B cell (primary cell): ENCODE measurements around the gene PTPRM. TPM values are rescaled to one million over a fixed set of nuclear protein-coding genes. Genes with fewer than 3 reads are reported as not detected.

Source experiments
- ATAC-seq: fragments of 200-7000 bp; cut with Tn5 transposase; one replicate; pipeline ENCODE4 v1.10.0; 2021; ENCODE audit warnings: low read depth, mild to moderate bottlenecking, moderate number of reproducible peaks, moderate library complexity
- CTCF ChIA-PET: fragments of 350-600 bp; sonication (Branson Sonifier 250); formaldehyde crosslinking; loops from one replicate; lab custom pipeline; 2021; ENCODE audit warnings: antibody characterized with exemption, inconsistent platforms; lab: Charles Lee
- POLR2A ChIA-PET: fragments of 350-600 bp; sonication (Branson Sonifier 250); formaldehyde crosslinking; loops from one replicate; lab custom pipeline; 2021; ENCODE audit warnings: antibody characterized with exemption; lab: Charles Lee
- DNase-seq: peaks from one replicate; pipeline ENCODE4 v3.0.0; 2013
- H2AFZ ChIP-seq: 2 replicates; pipeline ENCODE4 v1.6.1; 2012; ENCODE audit warnings: mild to moderate bottlenecking, low read depth, low read length; ENCODE audit not compliant: insufficient read depth, poor library complexity, severe bottlenecking
- H3K27ac ChIP-seq, 2 donors: 1 replicate in 1 of 2; 2 replicates in 1 of 2; pipeline ENCODE4 v1.5.1; 2012 to 2013; ENCODE audit warnings: low read length in 2 of 2, mild to moderate bottlenecking in 2 of 2, moderate library complexity in 1 of 2
- H3K27me3 ChIP-seq, 4 experiments: fragments of 200-600 bp in 1 of 4; sonication (generic) in 1 of 4; replicated peaks in 1 of 4; 1 replicate in 2 of 4; 2 replicates in 2 of 4; pipeline versions ENCODE4 v1.6.1 to v1.7.0; 2013 to 2016; ENCODE audit warnings: low read length in 3 of 4, mild to moderate bottlenecking in 2 of 4, mixed read lengths in 1 of 4, moderate library complexity in 1 of 4; ENCODE audit not compliant: insufficient read depth in 4 of 4, control insufficient read depth in 3 of 4; ENCODE audit errors: control extremely low read depth in 1 of 4
- H3K36me3 ChIP-seq, 2 experiments: replicated peaks in 1 of 2; 1 replicate in 1 of 2; 2 replicates in 1 of 2; pipeline versions ENCODE4 v1.6.1 to v1.7.1; 2013; ENCODE audit warnings: low read length in 1 of 2; ENCODE audit not compliant: insufficient read depth in 2 of 2, control insufficient read depth in 1 of 2; ENCODE audit errors: control extremely low read depth in 1 of 2, extremely low read depth in 1 of 2
- H3K4me1 ChIP-seq, 2 donors: fragments of 200-600 bp in 1 of 2; sonication (generic) in 1 of 2; 1 replicate in 1 of 2; 2 replicates in 1 of 2; pipeline versions ENCODE4 v1.5.1 to v1.6.1; 2013 to 2017; ENCODE audit warnings: low read length in 2 of 2; ENCODE audit not compliant: control insufficient read depth in 2 of 2, insufficient read depth in 2 of 2
- H3K4me2 ChIP-seq: replicated peaks from 2 replicates; pipeline ENCODE3; 2012; ENCODE audit warnings: mild to moderate bottlenecking, low read depth, low read length; ENCODE audit not compliant: poor library complexity, severe bottlenecking
- H3K4me3 ChIP-seq, 5 experiments: fragments of 200-600 bp in 1 of 5; sonication (generic) in 1 of 5; 1 replicate in 3 of 5; 2 replicates in 2 of 5; pipeline versions ENCODE4 v1.5.1 to v1.7.0; 2011 to 2016; ENCODE audit warnings: low read length in 4 of 5, mild to moderate bottlenecking in 4 of 5, low read depth in 2 of 5, control low read depth in 1 of 5, moderate library complexity in 1 of 5; ENCODE audit not compliant: insufficient read depth in 1 of 5; ENCODE audit errors: control extremely low read depth in 1 of 5, extremely low read depth in 1 of 5
- H3K79me2 ChIP-seq: fragments of 200-600 bp; sonication (generic); one replicate; pipeline ENCODE4 v1.6.0; 2016; ENCODE audit warnings: low read length; ENCODE audit not compliant: control insufficient read depth, insufficient read depth
- H3K9ac ChIP-seq: fragments of 200-600 bp; sonication (generic); 2 replicates; pipeline ENCODE4 v1.6.1; 2017; ENCODE audit warnings: mild to moderate bottlenecking, low read length, moderate library complexity
- H3K9me3 ChIP-seq, 3 donors: one replicate each; pipeline versions ENCODE4 v1.6.1 to v1.7.1; 2013; ENCODE audit warnings: low read length in 2 of 3; ENCODE audit not compliant: control insufficient read depth in 2 of 3, insufficient read depth in 1 of 3; ENCODE audit errors: control extremely low read depth in 1 of 3
- H4K20me1 ChIP-seq: 2 replicates; pipeline ENCODE4 v1.6.0; 2012; ENCODE audit warnings: mild to moderate bottlenecking, low read length; ENCODE audit not compliant: insufficient read depth, control insufficient read depth, poor library complexity, severe bottlenecking
- H3K27ac Mint-ChIP-seq: one replicate; pipeline ENCODE4 v1.8.0; 2021; ENCODE audit warnings: mixed read lengths
- H3K27me3 Mint-ChIP-seq: one replicate; pipeline ENCODE4 v1.8.0; 2021; ENCODE audit warnings: mixed read lengths
- H3K4me1 Mint-ChIP-seq: one replicate; pipeline ENCODE4 v1.8.0; 2021; ENCODE audit warnings: mixed read lengths
- H3K4me3 Mint-ChIP-seq: one replicate; pipeline ENCODE4 v1.8.0; 2021; ENCODE audit warnings: mixed read lengths
- H3K9me3 Mint-ChIP-seq: one replicate; pipeline ENCODE4 v1.8.0; 2022; ENCODE audit warnings: mixed read lengths; ENCODE audit not compliant: insufficient read depth
- CTCF ChIP-seq: fragments of 200-600 bp; IDR thresholded peaks from one replicate; pipeline ENCODE4 v1.8.0; 2022; ENCODE audit warnings: antibody characterized with exemption, mild to moderate bottlenecking
- EZH2 ChIP-seq: IDR thresholded peaks from 2 replicates; pipeline ENCODE4 v1.6.1; 2012; ENCODE audit warnings: borderline replicate concordance, low read depth, mild to moderate bottlenecking, moderate library complexity, low read length; ENCODE audit not compliant: insufficient read depth, poor library complexity, severe bottlenecking
- WGBS: methylation state at CpG from one replicate; pipeline ENCODE4 v1.1.5; 2013; ENCODE audit warnings: missing lambda C conversion rate; ENCODE audit not compliant: insufficient coverage; 5-methylcytosine and 5-hydroxymethylcytosine counted together
- intact Hi-C: fragments of 100-400 bp; cut with micrococcal nuclease; formaldehyde crosslinking; loops from one replicate; pipeline ENCODE4 v1.10.0; 2022
- polyA plus RNA-seq: library from polyadenylated mRNA; depleted of rRNA; stranded (reverse); fragments of >200 nt; gene quantifications from 2 replicates; pipeline ENCODE4 v1.2.3, GENCODE V29; 2012
- total RNA-seq, 2 donors: library from RNA; stranded (reverse); fragments of 120-200 nt in 1 of 2; gene quantifications; 1 replicate in 1 of 2; 2 replicates in 1 of 2; pipeline versions ENCODE4 v1.2.3 to v1.2.4, GENCODE V29; 2013 to 2022

The PTPRM gene
- total and polyA plus RNA-seq, 2 donors (not counting 1 experiment from before 2014, with no cell fraction given): 0.20 to 0.89 TPM

- CTCF ChIA-PET: no interaction called here
- 100% methylated on average over 1 of the region's 2 CpGs for WGBS
- H3K4me1 ChIP-seq: no peaks in the 10 kb centered on the region
- no peak overlapping the region for H3K4me3 Mint-ChIP-seq
- H3K4me1 Mint-ChIP-seq: no peaks in the 10 kb centered on the region
- H3K27me3 ChIP-seq: no peaks in the 10 kb centered on the region
- no peaks in the 10 kb centered on the region for H3K79me2 ChIP-seq
- H2AFZ ChIP-seq: no peak overlapping the region
- DNase-seq (no peak), ATAC-seq (no peak)
- no peaks in the 10 kb centered on the region for H3K9me3 ChIP-seq
- H3K36me3 ChIP-seq: no peaks in the 10 kb centered on the region
- no peaks in the 10 kb centered on the region for H3K9me3 Mint-ChIP-seq
- H3K9ac ChIP-seq: no peak overlapping the region
- H3K27ac ChIP-seq: no peak overlapping the region
- no peak overlapping the region for H3K27ac Mint-ChIP-seq
- H3K4me3 ChIP-seq: no peak overlapping the region
- intact Hi-C loops: no loop called here
- POLR2A ChIA-PET: no interaction called here
- TF ChIP-seq EZH2: no peak
- no peak for TF ChIP-seq CTCF
- no peak overlapping the region for H3K4me2 ChIP-seq
- no peaks in the 10 kb centered on the region for H4K20me1 ChIP-seq
- H3K27me3 Mint-ChIP-seq: no peaks in the 10 kb centered on the region
Observed at GRCh38 chr18:7927119-7927518, 360.0 kb downstream of the PTPRM start.

DNA sequence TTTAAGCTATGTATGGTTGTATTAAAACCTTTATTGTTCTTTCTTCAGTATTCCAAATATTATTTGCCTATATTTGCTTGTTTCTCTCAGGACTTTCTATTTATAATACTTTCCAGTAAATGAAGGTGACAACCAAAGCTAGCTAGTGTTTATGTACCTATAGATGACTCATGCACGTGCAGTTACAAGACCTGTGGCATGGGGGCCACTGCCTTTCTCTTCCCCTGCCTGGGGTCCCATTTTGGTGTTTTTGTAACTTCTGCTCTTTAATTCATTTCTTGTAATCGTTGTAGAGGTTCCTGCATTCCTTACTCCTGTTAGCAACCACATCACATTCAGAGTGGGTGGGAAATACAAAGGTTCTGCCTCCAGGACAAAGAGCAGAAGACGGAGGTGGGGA is 364.6 kb downstream of the PTPRM start:
- Histone ChIP-seq H3K36me3 (no peaks in the 10 kb centered on the region), H3K4me2 (no peak overlapping the region), H3K27me3 (no peaks in the 10 kb centered on the region), H3K9me3 (peaks cover 0 to 6% (median 0%) of the 10 kb centered on the region in 3 donors), H3K4me3 (no peak overlapping the region), H3K27ac (no peak overlapping the region), H3K9ac (no peak overlapping the region), H3K4me1 (no peaks in the 10 kb centered on the region), H3K79me2 (no peaks in the 10 kb centered on the region), H4K20me1 (no peaks in the 10 kb centered on the region), H2AFZ (no peak overlapping the region)
- POLR2A ChIA-PET: no interaction called here
- ATAC-seq (no peak), DNase-seq (no peak)
- no peak overlapping the region for H3K4me3 Mint-ChIP-seq
- no peaks in the 10 kb centered on the region for H3K4me1 Mint-ChIP-seq
- TF ChIP-seq CTCF (no peak), EZH2 (no peak)
- intact Hi-C loops: no loop called here
- no peaks in the 10 kb centered on the region for H3K27me3 Mint-ChIP-seq
- CTCF ChIA-PET: no interaction called here
- 67% methylated on average over 1 of the region's 3 CpGs for WGBS
- H3K27ac Mint-ChIP-seq: no peak overlapping the region
- no peaks in the 10 kb centered on the region for H3K9me3 Mint-ChIP-seq
